A549 treated with AZD9567 at 1 μM for 4 hours (cell line): ENCODE measurements around the gene EDRF1. TPM values are rescaled to one million over a fixed set of nuclear protein-coding genes. Genes with fewer than 3 reads are reported as not detected.

Experiments
- total RNA-seq: library from RNA; stranded (reverse); fragments of 200-300 nt; extraction: Qiagen RNA extraction; gene quantifications from 5 replicates; pipeline ENCODE4 v1.2.3, GENCODE V29; 2022; ENCODE audit not compliant: insufficient read depth

EDRF1 gene, protein sequence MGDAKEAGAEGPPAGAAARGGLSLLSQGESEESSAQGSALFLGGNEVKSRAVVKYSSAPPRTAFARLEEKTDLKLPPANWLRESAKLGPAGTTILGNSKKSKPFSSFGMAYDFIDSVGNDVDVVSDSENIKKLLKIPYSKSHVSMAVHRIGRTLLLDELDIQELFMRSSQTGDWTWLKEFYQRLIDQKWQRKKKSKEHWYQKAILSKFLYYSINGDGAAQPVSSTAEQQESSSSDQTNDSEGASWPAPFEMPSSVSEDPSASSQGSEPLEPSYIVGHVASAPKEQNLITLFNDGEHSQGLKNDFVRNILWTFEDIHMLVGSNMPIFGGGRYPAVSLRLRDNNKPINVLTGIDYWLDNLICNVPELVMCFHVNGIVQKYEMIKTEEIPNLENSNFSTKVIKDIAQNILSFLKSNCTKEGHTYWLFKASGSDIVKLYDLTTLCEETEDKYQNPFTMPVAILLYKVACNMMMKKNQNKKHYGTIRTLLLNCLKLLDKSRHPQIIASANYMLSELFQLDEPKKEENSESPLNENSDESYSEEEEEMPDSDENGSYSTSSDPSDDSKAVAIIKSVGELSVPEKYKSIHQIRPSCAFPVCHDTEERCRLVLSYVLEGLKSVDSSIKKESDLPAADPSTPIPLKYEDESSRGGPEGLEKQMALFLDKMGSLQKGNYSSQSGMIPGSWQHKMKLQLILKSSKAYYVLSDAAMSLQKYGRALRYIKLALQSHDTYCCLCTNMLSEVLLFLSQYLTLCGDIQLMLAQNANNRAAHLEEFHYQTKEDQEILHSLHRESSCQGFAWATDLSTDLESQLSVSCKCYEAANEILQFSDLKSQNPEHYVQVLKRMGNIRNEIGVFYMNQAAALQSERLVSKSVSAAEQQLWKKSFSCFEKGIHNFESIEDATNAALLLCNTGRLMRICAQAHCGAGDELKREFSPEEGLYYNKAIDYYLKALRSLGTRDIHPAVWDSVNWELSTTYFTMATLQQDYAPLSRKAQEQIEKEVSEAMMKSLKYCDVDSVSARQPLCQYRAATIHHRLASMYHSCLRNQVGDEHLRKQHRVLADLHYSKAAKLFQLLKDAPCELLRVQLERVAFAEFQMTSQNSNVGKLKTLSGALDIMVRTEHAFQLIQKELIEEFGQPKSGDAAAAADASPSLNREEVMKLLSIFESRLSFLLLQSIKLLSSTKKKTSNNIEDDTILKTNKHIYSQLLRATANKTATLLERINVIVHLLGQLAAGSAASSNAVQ
- total RNA-seq, result 16.9 to 18.5 TPM (median 17.7 TPM) in 5 replicates

DNA sequence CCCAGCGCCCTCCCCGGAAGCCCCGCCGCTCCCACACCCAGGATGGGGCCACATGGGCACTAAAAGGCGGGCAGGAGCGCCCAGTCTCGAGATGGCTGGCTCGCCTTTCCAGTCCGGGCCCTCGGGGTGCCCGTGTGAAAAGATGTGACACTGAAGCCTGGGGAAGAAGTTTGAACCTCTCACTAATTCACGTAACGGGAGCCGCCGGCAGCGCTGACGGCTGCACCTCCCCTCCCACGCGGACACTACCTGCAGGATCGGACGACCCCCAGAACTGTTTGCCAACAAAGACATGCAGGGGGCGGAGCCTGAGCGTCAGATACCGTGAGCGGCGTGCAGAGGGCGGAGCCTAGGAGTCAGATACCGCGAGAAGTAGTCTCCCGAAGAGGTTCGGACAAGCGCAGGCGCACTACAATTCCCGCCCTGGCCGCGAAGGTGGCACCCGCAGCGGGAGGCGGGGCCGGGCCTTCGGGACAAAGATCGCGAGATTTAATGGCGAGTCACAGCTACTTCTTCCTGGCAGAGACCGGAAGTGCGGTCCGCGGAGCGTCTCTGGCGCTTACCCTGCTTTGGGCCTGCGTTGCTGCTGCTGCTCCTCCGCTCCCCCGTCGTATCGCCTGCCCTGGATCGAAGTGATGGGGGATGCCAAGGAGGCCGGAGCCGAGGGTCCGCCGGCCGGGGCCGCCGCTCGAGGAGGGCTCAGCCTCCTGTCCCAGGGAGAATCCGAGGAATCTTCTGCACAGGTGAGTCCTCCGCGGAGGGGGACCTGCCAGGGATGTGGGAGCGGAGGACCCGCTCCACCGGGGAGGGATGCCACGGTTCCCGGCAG, at the start of gene EDRF1:
Gene EDRF1, plus strand, starts transcription at position 537 of the 829 bp plus-strand sequence. Its CDS starts 99 bp downstream, at position 636.

GRCh38 chr10:125683063-125683462, 36.4 kb upstream of the EDRF1 start, which contains the start of gene TEX36:
Gene TEX36 (minus strand): TSS chr10:125683163. CDS start chr10:125682989, 174 bp downstream.

DNA sequence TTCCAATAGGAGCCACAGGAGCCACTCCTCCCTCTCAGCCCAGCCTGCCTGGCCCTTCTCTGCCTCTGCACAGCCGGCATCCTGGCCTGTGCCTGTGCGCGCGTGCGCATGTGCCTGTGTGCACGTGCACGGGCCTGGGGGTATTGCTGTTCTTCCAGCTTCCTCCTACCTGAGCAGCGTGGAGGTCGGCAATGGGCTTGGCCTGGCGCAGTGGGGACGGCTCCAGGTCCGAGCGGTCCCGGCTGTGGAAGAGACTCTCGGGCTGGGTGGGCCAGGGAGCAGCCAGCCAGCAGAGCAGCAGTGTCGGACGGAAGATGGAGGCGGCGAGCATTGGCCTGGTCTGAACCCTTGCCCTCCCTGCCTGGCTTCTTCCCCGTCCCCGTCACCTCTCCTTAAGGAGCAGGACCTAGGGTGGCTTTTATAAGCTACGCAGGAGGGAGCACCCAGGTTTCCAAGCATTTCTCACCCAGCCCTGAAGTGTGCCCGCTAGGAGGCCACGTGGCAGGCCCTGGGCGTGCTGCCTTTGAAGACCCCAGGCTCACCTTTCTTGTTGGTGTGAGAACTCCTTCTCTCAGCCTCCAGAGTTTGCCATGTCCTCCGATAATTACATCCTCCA, 56.1 kb downstream of the EDRF1 start, which contains the start of gene MMP21:
Gene MMP21, minus strand, starts transcription at position 331 of the 616 bp plus-strand sequence. Its CDS starts 0 bp downstream, at position 331.

Other genes with a start within 250 kb of the EDRF1 start
- not detected in 5 replicates for gene TEX36, start 36.5 kb upstream of the EDRF1 start, total RNA-seq
- 0.03 TPM in 1 of 5 replicates, not detected in the others for gene MMP21, start 56.1 kb downstream of the EDRF1 start, total RNA-seq
- gene UROS, start 103.5 kb downstream of the EDRF1 start, total RNA-seq, result 48.3 to 62.3 TPM (median 60.2 TPM) in 5 replicates
- 97.6 to 119 TPM (median 103 TPM) in 5 replicates for gene BCCIP, start 103.8 kb downstream of the EDRF1 start, total RNA-seq
- gene DHX32, start 161.6 kb downstream of the EDRF1 start, total RNA-seq, result 29.5 to 51.8 TPM (median 36.0 TPM) in 5 replicates
- gene FANK1, start 176.9 kb downstream of the EDRF1 start, total RNA-seq, result 2.2 to 3.3 TPM (median 2.9 TPM) in 5 replicates